ENCODE results near the gene ZNF217.
"Not testable (repeated sequence)": the region's sequence is repeated elsewhere in the genome, so short reads cannot be mapped to it uniquely, and the experiment has no call there.

The ZNF217 gene

DNA sequence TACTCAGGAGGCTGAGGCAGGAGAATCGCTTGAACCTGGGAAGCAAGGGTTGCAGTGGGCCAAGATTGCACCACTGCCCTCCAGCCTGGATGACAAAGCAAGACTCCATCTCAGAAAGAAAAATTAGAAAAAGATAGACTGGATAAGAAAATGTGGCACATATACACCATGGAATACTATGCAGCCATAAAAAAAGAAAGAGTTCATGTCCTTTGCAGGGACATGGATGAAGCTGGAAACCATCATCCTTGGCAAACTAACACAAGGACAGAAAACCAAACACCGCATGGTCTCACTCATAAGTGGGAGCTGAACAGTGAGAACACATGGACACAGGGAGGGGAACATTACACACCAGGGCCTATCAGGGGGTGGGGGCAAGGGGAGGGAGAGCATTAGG, 70.0 kb downstream of the ZNF217 start:
- not testable (repeated sequence) for DNase-seq

DNA sequence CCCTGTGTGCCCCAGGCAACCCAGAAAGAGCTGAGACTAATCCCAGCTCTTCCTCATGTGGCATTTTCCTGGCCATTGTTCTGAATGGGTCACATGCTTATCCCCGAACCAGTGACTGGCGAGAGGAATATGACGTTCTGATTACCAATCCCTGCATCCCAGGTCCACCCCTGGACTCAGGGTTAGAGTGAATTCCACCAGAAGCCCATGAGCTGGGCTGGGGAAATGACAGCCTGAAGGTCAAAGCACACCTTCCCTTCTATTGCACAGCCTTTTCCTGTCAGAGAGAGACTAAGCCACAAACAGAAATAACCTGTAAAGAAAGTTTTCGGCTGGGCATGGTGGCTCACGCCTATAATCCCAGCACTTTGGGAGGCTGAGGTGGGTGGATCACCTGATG, 70.9 kb downstream of the ZNF217 start:
- no peak for DNase-seq

DNA sequence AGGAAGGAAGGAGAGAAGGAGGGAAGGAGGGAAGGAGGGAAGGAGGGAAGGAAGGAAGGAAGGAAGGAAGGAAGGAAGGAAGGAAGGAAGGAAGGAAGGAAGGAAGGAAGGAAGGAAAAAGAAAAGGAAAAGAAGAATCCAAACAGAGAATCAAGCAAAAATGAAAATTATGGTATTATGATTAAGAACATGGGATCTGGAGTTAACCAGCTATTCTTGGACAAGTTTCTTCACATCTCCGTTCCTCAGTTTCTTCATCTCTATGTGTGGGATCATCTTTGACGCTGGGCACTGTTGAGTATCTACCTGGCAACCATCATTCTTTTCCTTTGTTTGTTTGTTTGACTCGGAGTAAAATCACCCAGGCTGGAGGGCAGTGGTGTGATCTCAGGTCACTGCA, 71.6 kb downstream of the ZNF217 start:
- DNase-seq: no peak

GRCh38 chr20:53521421-53521820, 72.2 kb downstream of the ZNF217 start:
- DNase-seq: not testable (repeated sequence)

DNA sequence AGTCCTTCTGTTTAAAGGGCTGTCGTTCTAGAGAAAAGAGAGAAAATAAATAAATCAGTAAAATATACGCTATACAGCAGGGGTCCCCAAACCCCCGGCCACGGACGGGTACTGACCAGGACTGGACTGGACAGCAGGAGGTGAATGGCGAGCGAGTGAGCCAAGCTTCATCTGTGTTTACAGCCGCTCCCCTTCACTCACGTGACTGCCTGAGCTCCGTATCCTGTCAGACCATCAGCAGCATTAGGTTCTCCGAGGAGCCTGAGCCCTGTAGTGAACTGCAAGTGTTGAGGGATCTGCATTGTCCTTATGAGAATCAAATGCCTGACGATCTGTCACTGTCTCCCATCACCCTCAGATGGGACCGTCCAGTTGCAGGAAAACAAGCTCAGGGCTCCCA, 76.5 kb downstream of the ZNF217 start:
- peak; percentile 37 for DNase-seq
